HG03520 (cell line): Measurements from ENCODE around the gene CCR5.

Experiments used
- ATAC-seq: cut with Tn5 transposase; IDR thresholded peaks from one replicate; pipeline ENCODE4 v1.9.1; 2021; ENCODE audit warnings: mild to moderate bottlenecking, moderate library complexity; ENCODE audit not compliant: unreplicated experiment

CCR5 gene

GRCh38 chr3:46358466-46358865, 12.3 kb upstream of the CCR5 start:
- ATAC-seq, result no peak

DNA sequence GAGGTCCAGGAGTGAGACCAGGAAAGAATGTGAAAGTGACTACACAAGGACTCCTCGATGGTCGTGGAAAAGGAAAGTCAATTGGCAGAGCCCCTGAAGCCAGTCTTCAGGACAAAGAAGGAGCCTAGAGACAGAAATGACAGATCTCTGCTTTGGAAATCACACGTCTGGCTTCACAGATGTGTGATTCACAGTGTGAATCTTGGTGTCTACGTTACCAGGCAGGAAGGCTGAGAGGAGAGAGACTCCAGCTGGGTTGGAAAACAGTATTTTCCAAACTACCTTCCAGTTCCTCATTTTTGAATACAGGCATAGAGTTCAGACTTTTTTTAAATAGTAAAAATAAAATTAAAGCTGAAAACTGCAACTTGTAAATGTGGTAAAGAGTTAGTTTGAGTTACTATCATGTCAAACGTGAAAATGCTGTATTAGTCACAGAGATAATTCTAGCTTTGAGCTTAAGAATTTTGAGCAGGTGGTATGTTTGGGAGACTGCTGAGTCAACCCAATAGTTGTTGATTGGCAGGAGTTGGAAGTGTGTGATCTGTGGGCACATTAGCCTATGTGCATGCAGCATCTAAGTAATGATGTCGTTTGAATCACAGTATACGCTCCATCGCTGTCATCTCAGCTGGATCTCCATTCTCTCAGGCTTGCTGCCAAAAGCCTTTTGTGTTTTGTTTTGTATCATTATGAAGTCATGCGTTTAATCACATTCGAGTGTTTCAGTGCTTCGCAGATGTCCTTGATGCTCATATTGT, 10.8 kb upstream of the CCR5 start:
- ATAC-seq, result peak; percentile 53

DNA sequence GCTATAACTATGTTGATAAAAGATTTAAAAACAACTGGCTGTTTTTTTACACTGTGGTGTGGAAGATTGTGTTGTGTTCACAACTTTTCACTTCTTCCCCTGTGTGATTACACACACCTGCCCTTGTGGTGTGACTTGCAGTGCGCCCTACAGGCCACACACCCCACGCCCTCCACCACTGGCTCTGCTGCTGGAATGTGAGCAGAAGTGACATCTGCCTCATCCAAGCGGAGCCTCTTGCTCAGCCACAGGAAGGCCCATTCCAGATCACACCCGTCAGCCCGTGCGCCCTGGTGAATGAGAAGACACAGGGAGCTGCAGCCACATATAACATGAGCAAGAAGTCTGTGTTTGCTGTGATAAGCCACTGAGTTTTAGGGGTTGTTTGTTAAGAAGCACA, 9.8 kb upstream of the CCR5 start:
- ATAC-seq, result no peak

- no peak for ATAC-seq
Measured at GRCh38 chr3:46361408-46362283, 9.1 kb upstream of the CCR5 start.

DNA sequence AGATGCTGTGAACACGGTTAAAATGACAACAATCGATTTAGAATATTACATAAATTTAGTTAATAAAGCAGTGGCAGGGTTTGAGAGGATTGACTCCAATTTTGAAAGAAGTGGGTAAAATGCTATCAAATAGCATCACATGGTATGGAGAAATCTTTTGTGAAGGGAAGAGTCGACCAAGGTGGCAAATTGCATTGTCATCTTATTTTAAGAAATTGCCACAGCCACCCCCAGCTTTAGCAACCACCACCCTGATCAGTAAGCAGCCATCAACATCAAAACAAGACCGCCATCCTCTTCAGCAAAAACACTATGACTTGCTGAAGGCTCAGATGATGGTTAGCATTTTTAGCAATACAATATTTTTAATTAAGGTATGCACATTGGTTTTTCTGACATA, 5.7 kb upstream of the CCR5 start:
- ATAC-seq, result no peak

DNA sequence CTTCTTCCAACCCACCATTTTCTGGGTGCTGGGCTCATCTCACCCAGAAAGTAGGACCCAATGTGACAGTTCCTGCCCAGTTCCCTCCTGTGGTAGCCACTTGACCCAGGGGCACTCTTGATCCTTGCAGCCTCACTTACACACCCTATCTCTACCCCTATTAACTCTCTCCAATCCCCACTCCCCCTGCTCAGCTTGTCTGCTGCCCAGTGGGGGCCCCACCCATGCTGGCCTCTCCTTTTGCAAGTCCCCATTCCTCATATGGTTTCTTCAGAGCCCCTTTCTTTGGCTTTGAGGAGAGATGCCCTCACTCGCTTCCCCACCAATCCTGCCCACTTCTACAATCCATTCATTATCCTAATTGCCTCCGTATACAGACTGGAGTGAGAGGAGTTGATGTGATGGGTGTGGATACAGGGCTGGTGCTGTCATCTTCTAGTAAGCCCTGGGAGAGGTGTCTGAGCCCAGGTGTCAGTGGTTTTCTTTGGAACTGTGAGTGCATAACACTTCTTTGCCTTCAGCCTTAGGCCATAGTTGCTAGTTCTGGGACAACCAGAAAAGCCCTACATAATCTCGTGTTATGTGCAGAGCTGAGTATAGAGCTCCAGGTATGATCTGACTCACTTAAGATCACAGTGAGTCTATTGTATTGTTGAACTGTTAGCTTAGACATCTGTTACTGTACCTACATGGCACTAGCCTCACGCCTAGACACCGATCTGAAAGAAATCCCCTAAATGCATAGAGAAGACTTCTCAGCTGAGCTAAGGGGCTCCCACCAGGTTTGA, 4.8 kb upstream of the CCR5 start:
- ATAC-seq, result no peak

DNA sequence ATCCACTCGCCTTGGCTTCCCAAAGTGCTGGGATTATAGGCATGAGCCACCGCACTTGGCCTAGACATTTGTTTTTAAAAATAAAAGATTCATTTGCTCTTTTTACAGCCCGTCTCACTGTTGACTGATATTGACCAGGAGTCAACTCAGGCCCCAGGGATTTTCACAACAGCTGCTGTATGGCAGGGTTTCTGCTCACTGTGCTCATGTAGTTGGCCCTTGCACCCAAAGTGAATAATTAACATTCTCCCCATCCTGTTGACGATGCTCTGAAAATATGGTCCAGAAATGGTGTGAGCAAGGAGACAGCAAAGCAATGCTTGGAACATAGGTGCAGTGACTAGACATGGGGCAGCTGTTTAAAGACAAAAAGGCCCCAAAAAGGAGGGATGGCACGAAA, 2.9 kb upstream of the CCR5 start:
- ATAC-seq, result no peak

DNA sequence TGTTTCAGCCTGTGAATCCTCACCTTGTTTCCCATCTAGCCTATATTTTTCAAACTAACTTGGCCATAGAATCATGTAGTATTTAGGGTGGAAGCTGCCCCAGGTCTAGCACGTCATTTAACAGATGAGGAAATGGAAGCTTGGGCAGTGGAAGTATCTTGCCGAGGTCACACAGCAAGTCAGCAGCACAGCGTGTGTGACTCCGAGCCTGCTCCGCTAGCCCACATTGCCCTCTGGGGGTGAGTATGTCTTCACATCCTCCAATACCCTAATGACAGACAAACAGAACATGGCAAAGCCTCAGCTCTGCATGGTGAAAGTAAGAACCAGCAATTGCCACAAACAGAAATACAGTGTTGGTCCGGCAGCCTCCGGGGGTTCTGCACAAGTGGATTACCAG, 2.2 kb upstream of the CCR5 start:
- peak; percentile 63 for ATAC-seq

GRCh38 chr3:46369151-46369550, 1.6 kb upstream of the CCR5 start:
- no peak for ATAC-seq

DNA sequence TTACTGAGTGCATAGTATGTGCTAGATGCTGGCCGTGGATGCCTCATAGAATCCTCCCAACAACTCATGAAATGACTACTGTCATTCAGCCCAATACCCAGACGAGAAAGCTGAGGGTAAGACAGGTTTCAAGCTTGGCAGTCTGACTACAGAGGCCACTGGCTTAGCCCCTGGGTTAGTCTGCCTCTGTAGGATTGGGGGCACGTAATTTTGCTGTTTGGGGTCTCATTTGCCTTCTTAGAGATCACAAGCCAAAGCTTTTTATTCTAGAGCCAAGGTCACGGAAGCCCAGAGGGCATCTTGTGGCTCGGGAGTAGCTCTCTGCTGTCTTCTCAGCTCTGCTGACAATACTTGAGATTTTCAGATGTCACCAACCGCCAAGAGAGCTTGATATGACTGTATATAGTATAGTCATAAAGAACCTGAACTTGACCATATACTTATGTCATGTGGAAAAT, 1.0 kb upstream of the CCR5 start:
- ATAC-seq, result no peak

DNA sequence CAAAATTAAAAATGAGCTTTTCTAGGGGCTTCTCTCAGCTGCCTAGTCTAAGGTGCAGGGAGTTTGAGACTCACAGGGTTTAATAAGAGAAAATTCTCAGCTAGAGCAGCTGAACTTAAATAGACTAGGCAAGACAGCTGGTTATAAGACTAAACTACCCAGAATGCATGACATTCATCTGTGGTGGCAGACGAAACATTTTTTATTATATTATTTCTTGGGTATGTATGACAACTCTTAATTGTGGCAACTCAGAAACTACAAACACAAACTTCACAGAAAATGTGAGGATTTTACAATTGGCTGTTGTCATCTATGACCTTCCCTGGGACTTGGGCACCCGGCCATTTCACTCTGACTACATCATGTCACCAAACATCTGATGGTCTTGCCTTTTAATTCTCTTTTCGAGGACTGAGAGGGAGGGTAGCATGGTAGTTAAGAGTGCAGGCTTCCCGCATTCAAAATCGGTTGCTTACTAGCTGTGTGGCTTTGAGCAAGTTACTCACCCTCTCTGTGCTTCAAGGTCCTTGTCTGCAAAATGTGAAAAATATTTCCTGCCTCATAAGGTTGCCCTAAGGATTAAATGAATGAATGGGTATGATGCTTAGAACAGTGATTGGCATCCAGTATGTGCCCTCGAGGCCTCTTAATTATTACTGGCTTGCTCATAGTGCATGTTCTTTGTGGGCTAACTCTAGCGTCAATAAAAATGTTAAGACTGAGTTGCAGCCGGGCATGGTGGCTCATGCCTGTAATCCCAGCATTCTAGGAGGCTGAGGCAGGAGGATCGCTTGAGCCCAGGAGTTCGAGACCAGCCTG, 984 bp downstream of the CCR5 start:
- ATAC-seq, result no peak

DNA sequence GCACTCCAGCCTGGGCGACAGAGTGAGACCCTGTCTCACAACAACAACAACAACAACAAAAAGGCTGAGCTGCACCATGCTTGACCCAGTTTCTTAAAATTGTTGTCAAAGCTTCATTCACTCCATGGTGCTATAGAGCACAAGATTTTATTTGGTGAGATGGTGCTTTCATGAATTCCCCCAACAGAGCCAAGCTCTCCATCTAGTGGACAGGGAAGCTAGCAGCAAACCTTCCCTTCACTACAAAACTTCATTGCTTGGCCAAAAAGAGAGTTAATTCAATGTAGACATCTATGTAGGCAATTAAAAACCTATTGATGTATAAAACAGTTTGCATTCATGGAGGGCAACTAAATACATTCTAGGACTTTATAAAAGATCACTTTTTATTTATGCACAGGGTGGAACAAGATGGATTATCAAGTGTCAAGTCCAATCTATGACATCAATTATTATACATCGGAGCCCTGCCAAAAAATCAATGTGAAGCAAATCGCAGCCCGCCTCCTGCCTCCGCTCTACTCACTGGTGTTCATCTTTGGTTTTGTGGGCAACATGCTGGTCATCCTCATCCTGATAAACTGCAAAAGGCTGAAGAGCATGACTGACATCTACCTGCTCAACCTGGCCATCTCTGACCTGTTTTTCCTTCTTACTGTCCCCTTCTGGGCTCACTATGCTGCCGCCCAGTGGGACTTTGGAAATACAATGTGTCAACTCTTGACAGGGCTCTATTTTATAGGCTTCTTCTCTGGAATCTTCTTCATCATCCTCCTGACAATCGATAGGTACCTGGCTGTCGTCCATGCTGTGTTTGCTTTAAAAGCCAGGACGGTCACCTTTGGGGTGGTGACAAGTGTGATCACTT, 2.0 kb downstream of the CCR5 start:
- no peak for ATAC-seq

DNA sequence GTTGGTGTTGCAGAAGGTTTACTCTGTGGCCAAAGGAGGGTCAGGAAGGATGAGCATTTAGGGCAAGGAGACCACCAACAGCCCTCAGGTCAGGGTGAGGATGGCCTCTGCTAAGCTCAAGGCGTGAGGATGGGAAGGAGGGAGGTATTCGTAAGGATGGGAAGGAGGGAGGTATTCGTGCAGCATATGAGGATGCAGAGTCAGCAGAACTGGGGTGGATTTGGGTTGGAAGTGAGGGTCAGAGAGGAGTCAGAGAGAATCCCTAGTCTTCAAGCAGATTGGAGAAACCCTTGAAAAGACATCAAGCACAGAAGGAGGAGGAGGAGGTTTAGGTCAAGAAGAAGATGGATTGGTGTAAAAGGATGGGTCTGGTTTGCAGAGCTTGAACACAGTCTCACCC, 4.0 kb downstream of the CCR5 start:
- no peak for ATAC-seq

- no peak for ATAC-seq
Measured at GRCh38 chr3:46375218-46375617, 4.5 kb downstream of the CCR5 start.

- ATAC-seq, result no peak
Measured at GRCh38 chr3:46375814-46376213, 5.1 kb downstream of the CCR5 start.

DNA sequence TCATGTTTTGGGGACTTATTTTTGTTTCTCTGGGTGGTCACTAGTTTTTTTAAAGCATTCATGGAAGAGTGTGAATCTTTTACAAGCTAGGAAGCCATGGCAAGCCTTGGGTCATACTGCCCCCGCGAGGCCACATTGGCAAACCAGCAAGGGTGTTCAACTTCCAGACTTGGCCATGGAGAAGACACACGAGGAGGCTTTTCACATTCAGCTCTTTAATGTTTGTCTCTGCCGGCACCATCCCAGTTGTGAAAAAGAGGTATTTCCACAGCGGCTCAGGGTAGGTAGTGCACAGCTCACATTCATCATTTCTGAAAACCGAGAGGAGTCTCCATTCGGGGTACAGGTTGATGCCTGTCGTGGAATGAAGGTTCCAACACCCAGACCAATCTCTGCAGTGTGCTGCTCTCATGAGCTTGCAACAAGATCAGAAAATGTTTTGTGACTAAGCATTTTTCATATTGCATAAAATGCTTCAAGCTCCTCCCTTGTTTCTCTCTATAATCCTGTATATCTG, 7.7 kb downstream of the CCR5 start:
- no peak for ATAC-seq

GRCh38 chr3:46380471-46381221, 9.9 kb downstream of the CCR5 start:
- ATAC-seq, result no peak

DNA sequence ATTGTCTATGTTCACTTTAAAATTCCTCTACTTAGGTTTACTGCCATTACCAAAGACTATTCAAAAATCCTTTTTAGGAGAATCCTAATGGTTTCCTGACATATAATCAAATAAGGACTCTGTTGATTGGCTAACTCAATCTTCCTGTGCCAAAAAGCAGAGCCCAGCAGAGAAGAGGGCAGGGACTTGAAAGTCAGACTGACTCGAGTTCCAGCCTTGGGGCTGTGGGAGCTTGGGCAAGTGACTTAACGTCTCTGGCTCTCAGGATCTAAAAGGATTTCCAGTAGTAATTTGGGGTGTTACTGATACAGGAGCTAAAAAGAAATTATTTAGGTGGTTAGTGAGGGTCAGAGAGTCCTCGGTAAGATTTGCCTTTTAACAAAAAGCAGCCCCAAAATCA, 10.9 kb downstream of the CCR5 start:
- ATAC-seq, result no peak
